ENCODE measurements around the gene SIAH1. TPM values are rescaled to one million over a fixed set of nuclear protein-coding genes. Genes with fewer than 3 reads are reported as not detected.

Gene SIAH1, protein sequence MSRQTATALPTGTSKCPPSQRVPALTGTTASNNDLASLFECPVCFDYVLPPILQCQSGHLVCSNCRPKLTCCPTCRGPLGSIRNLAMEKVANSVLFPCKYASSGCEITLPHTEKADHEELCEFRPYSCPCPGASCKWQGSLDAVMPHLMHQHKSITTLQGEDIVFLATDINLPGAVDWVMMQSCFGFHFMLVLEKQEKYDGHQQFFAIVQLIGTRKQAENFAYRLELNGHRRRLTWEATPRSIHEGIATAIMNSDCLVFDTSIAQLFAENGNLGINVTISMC
- total RNA-seq: 10 to 100 TPM; 12.5 to 77.7 (median 33.3) TPM
- polyA plus RNA-seq: 10 to 100 TPM; 10.9 to 19.4 (median 11.4) TPM
- long read RNA-seq, donor 1, transcript SIAH1-203 (2 exons, 2,147 nt): minor isoform, 9 of 24 reads
- long read RNA-seq, donor 1, transcript SIAH1-202 (1 exons, 3,352 nt): major isoform, 15 of 24 reads
- long read RNA-seq, donor 1, partial matches to known transcripts: 0 of 24 reads
- long read RNA-seq, donor 1, other reads (novel, unspliced or antisense): 0 of 24 reads
- long read RNA-seq, donor 2, transcript SIAH1-203 (2 exons, 2,147 nt): minor isoform, 6 of 56 reads
- long read RNA-seq, donor 2, transcript SIAH1-202 (1 exons, 3,352 nt): major isoform, 30 of 56 reads
- long read RNA-seq, donor 2, partial matches to known transcripts: 20 of 56 reads
- long read RNA-seq, donor 2, other reads (novel, unspliced or antisense): 0 of 56 reads
- long read RNA-seq, donor 3, transcript SIAH1-203 (2 exons, 2,147 nt): minor isoform, 9 of 21 reads
- long read RNA-seq, donor 3, transcript SIAH1-202 (1 exons, 3,352 nt): major isoform, 12 of 21 reads
- long read RNA-seq, donor 3, partial matches to known transcripts: 0 of 21 reads
- long read RNA-seq, donor 3, other reads (novel, unspliced or antisense): 0 of 21 reads
- long read RNA-seq, donor 4, partial matches to known transcripts: 0 of 4 reads
- long read RNA-seq, donor 4, other reads (novel, unspliced or antisense): 0 of 4 reads
- long read RNA-seq, donor 5, transcript SIAH1-203 (2 exons, 2,147 nt): major isoform, 13 of 25 reads
- long read RNA-seq, donor 5, transcript SIAH1-202 (1 exons, 3,352 nt): minor isoform, 11 of 25 reads
- long read RNA-seq, donor 5, partial matches to known transcripts: 0 of 25 reads
- long read RNA-seq, donor 5, other reads (novel, unspliced or antisense): 0 of 25 reads
- long read RNA-seq, donor 6, transcript SIAH1-202 (1 exons, 3,352 nt): major isoform, 68 of 83 reads
- long read RNA-seq, donor 6, transcript SIAH1-203 (2 exons, 2,147 nt): minor isoform, 14 of 83 reads
- long read RNA-seq, donor 6, partial matches to known transcripts: 0 of 83 reads
- long read RNA-seq, donor 6, other reads (novel, unspliced or antisense): 0 of 83 reads
- long read RNA-seq, donor 7, transcript SIAH1-203 (2 exons, 2,147 nt): minor isoform, 17 of 43 reads
- long read RNA-seq, donor 7, transcript SIAH1-202 (1 exons, 3,352 nt): major isoform, 26 of 43 reads
- long read RNA-seq, donor 7, partial matches to known transcripts: 0 of 43 reads
- long read RNA-seq, donor 7, other reads (novel, unspliced or antisense): 0 of 43 reads
- long read RNA-seq, donor 8, transcript SIAH1-203 (2 exons, 2,147 nt): minor isoform, 12 of 41 reads
- long read RNA-seq, donor 8, transcript SIAH1-202 (1 exons, 3,352 nt): major isoform, 29 of 41 reads
- long read RNA-seq, donor 8, partial matches to known transcripts: 0 of 41 reads
- long read RNA-seq, donor 8, other reads (novel, unspliced or antisense): 0 of 41 reads
- long read RNA-seq, donor 9, transcript SIAH1-203 (2 exons, 2,147 nt): minor isoform, 11 of 37 reads
- long read RNA-seq, donor 9, transcript SIAH1-202 (1 exons, 3,352 nt): major isoform, 26 of 37 reads
- long read RNA-seq, donor 9, partial matches to known transcripts: 0 of 37 reads
- long read RNA-seq, donor 9, other reads (novel, unspliced or antisense): 0 of 37 reads
- long read RNA-seq, donor 10, transcript SIAH1-202 (1 exons, 3,352 nt): major isoform, 12 of 16 reads
- long read RNA-seq, donor 10, partial matches to known transcripts: 0 of 16 reads
- long read RNA-seq, donor 10, other reads (novel, unspliced or antisense): 0 of 16 reads

DNA sequence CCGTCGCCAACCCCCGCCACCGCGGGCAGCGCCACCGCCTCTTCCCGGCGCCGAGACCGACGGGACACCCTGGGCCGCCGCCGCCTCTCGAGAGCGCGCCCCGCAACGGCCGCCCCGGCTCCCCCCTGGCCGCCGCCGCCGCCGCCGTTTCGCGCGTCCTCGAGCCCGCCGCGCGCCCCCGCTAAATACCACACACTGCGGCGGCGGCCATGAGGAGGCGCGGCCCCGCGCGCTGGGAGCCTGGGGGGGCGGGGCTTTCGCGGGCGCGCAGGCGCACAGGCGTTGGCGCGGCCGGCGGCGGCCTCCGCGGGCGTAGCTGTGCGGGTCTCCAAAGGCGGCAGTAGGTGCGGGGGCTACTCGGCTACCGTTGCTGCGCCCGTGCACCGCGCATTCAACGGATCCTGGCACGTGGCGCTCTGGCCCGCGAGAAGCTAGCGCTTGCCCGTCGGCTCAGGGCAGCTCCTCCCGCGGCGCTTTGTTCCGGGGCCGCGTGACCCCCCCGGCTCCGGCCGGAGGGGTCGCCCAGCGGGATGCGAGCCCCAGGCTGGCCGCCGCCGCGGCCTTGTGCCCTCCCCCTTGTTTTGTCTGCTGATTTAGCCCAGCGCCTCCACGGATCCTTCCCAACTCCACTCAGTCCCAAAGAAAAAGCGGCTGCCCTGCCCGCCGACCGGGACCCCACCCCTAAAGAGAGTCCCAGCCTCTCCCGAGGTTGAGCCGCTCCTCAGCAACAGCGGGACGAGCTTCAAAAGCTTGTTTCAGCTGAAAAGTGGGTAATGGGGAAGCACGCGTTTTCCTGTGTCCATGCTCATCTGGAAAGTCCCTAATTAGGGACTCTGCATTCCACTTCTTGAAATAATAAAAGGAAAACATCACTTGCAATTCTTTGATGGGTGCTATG is at the start of gene SIAH1:
Gene SIAH1 (minus strand): TSS at position 161 of the 898 bp plus-strand sequence. CDS start 22,985 bp downstream, outside the sequence.
- TF ChIP-seq EP300 (IDR thresholded peaks at IDR 0.05): no peak
- peak in 1 of 4 donors; percentile 13 for TF ChIP-seq POLR2A (IDR thresholded peaks at IDR 0.05)
- peak in 2 of 3 donors; percentile 43 to 45 for TF ChIP-seq POLR2AphosphoS5 (IDR thresholded peaks at IDR 0.05)
- Histone ChIP-seq H3K4me3 (peak within 1 kb of the TSS; percentile 89 to 93 (median 91)), H3K9me3 (no peaks in the 10 kb centered on the region), H3K4me1 (peaks cover 15 to 42% (median 30%) of the 10 kb centered on the region in 4 donors), H3K27me3 (no peaks in the 10 kb centered on the region), H3K36me3 (no peaks in the 10 kb centered on the region), H3K27ac (peak within 1 kb of the TSS; percentile 96 to 100 (median 99))
- intact Hi-C loops (cut with DNase I; ENCODE audit: low total_unique reads): no loop called here
- peak; percentile 90 to 96 for DNase-seq
- 0 to 1% (median 1%) methylated on average over 12 to 103 of the region's 105 CpGs for WGBS, 5 donors

DNA sequence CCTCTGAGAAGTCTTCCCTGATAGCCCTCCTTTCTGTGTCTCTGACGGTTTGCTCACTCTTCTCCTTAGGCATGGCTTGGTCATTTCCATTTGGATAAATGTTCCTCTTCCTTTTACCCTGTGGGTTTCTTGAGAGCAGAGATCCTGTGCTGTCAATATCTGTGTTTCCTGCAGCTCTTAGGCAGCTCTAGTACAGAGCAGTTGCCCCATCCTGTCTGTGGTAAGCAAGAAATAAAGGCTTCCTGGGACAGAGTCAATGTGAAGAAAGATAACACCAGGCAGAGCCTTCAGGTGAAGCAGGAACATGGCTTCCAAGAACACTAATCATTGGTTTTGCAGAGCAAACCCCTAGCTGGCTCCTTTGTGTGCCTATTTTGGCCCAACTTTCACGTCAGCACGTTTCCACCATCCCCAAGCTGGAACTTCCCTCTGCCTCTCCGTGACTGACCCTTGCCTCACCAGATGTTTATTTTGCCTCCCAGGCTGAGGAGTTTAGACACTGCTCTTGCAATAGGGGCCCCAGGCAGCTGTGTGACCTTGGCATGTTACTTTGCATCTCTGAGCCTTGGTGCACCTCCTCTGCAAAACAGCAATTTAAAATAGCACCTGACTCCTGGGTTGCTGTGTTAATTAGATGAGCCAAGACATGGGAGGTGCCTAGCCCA is 49.6 kb upstream of the SIAH1 start:
- Histone ChIP-seq H3K36me3 (no peaks in the 10 kb centered on the region), H3K27me3 (no peaks in the 10 kb centered on the region), H3K4me1 (peaks cover 0 to 17% (median 4%) of the 10 kb centered on the region in 4 donors), H3K4me3 (no peak overlapping the region), H3K9me3 (no peaks in the 10 kb centered on the region), H3K27ac (peak overlapping the region in 2 of 5 donors; percentile 32 to 38)
- intact Hi-C loops (cut with DNase I; ENCODE audit: low total_unique reads): no loop called here
- 28 to 42% (median 30%) methylated on average over 4 of the region's 4 CpGs for WGBS, 5 donors
- peak in 1 of 2 donors; percentile 23 for DNase-seq
- TF ChIP-seq POLR2A (IDR thresholded peaks at IDR 0.05) (no peak), EP300 (IDR thresholded peaks at IDR 0.05) (no peak), POLR2AphosphoS5 (IDR thresholded peaks at IDR 0.05) (no peak)
- TF ChIP-seq, protein P1, sequence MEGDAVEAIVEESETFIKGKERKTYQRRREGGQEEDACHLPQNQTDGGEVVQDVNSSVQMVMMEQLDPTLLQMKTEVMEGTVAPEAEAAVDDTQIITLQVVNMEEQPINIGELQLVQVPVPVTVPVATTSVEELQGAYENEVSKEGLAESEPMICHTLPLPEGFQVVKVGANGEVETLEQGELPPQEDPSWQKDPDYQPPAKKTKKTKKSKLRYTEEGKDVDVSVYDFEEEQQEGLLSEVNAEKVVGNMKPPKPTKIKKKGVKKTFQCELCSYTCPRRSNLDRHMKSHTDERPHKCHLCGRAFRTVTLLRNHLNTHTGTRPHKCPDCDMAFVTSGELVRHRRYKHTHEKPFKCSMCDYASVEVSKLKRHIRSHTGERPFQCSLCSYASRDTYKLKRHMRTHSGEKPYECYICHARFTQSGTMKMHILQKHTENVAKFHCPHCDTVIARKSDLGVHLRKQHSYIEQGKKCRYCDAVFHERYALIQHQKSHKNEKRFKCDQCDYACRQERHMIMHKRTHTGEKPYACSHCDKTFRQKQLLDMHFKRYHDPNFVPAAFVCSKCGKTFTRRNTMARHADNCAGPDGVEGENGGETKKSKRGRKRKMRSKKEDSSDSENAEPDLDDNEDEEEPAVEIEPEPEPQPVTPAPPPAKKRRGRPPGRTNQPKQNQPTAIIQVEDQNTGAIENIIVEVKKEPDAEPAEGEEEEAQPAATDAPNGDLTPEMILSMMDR (IDR thresholded peaks at IDR 0.05): no peak

DNA sequence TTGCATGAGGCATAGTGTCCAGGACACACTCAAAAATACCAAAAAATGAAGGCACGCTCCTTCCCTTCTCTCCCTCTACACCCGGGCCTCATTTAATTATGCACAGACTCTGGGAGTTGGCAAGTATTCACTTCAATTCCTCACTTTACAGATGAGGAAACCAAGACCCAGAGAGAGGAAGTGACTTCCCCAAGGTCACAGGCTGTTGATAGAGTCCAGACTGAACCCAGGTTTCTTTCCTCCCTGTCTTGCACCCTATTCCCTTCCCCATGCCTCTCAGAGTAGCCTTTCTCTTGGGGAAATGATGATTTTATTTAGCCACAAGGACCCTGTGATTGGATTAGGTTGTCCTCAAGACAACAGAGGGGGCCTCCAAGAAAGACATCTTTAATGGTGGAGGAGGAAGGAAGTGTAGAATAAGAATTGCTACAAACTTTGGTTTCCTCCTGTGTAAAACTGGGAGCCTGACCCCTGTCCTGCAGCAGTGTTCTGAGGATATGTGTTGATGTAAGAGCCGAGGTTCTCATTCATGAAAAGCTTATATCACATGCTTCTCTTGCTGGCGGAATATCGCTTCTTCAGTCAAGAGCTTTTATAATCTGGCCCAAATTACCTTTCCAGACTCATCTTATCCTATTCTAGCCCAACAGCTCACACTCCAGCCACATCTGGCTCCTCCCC is 48.8 kb upstream of the SIAH1 start:
- Histone ChIP-seq H3K9me3 (no peaks in the 10 kb centered on the region), H3K36me3 (no peaks in the 10 kb centered on the region), H3K4me1 (peaks cover 0 to 17% (median 4%) of the 10 kb centered on the region in 4 donors), H3K4me3 (no peak overlapping the region), H3K27me3 (no peaks in the 10 kb centered on the region), H3K27ac (peak overlapping the region in 2 of 5 donors; percentile 32 to 38)
- intact Hi-C loops (cut with DNase I; ENCODE audit: low total_unique reads): no loop called here
- WGBS, 5 donors: 70 to 91% (median 90%) methylated on average over 5 of the region's 5 CpGs
- DNase-seq: no peak
- TF ChIP-seq EP300 (IDR thresholded peaks at IDR 0.05) (no peak), POLR2A (IDR thresholded peaks at IDR 0.05) (no peak), POLR2AphosphoS5 (IDR thresholded peaks at IDR 0.05) (no peak)
- TF ChIP-seq, protein P1 (IDR thresholded peaks at IDR 0.05): no peak

Measured in stomach (tissue), 19 donors.